Right kidney (tissue), 1 donor: ENCODE data around the gene MMP28.

Source experiments
- DNase-seq: peaks from one replicate; pipeline ENCODE4 v3.0.0-alpha.2; 2016

Gene MMP28

GRCh38 chr17:35742896-35743477, 52.5 kb downstream of the MMP28 start:
- no peak for DNase-seq

GRCh38 chr17:35742496-35742895, 52.9 kb downstream of the MMP28 start:
- DNase-seq = no peak

GRCh38 chr17:35740997-35741931, 54.2 kb downstream of the MMP28 start:
- no peak for DNase-seq

- no peak for DNase-seq
Observed at GRCh38 chr17:35740216-35740615, 55.2 kb downstream of the MMP28 start.

GRCh38 chr17:35738519-35739133, 56.8 kb downstream of the MMP28 start:
- no peak for DNase-seq

- no peak for DNase-seq
Observed at GRCh38 chr17:35736236-35736635, 59.2 kb downstream of the MMP28 start.

GRCh38 chr17:35735036-35735805, 60.2 kb downstream of the MMP28 start:
- DNase-seq = no peak

GRCh38 chr17:35734396-35734795, 61.0 kb downstream of the MMP28 start:
- DNase-seq = no peak

- DNase-seq = no peak
Observed at GRCh38 chr17:35733366-35733765, 62.1 kb downstream of the MMP28 start.

- no peak for DNase-seq
Observed at GRCh38 chr17:35732806-35733136, 62.7 kb downstream of the MMP28 start.

GRCh38 chr17:35731917-35732805, 63.3 kb downstream of the MMP28 start:
- DNase-seq = peak; percentile 47

- DNase-seq = peak; percentile 59
Observed at GRCh38 chr17:35731239-35731916, 64.1 kb downstream of the MMP28 start, which contains the start of gene RASL10B. TSS of gene RASL10B (plus strand) at chr17:35731639. CDS start at chr17:35735185, 3,546 bp downstream.

GRCh38 chr17:35730400-35731005, 64.9 kb downstream of the MMP28 start:
- DNase-seq = no peak

GRCh38 chr17:35729405-35729833, 66.0 kb downstream of the MMP28 start:
- no peak for DNase-seq

- no peak for DNase-seq
Observed at GRCh38 chr17:35728551-35728950, 66.9 kb downstream of the MMP28 start.

- no peak for DNase-seq
Observed at GRCh38 chr17:35727635-35728034, 67.8 kb downstream of the MMP28 start.

- DNase-seq = no peak
Observed at GRCh38 chr17:35726953-35727460, 68.4 kb downstream of the MMP28 start.

- DNase-seq = peak; percentile 57
Observed at GRCh38 chr17:35726127-35726952, 69.1 kb downstream of the MMP28 start.

- DNase-seq = no peak
Observed at GRCh38 chr17:35725802-35726126, 69.7 kb downstream of the MMP28 start.
